Fibroblast of lung (primary cell): ENCODE measurements around the gene ANKRD17.

Experiments used
- EZH2 ChIP-seq: IDR thresholded peaks from 2 replicates; pipeline ENCODE4 v1.5.1; 2012; ENCODE audit warnings: low read length, control low read depth, mild to moderate bottlenecking; ENCODE audit errors: missing control alignments
- TF ChIP-seq, protein P1 (sequence below), 2 donors: IDR thresholded peaks in 1 of 2; conservative IDR thresholded peaks in 1 of 2; 1 replicate in 1 of 2; 2 replicates in 1 of 2; pipeline ENCODE4 v1.5.1; 2011 to 2012; ENCODE audit warnings: low read length in 2 of 2, control low read depth in 1 of 2, inconsistent platforms in 1 of 2, low read depth in 1 of 2, mild to moderate bottlenecking in 1 of 2

DNA sequence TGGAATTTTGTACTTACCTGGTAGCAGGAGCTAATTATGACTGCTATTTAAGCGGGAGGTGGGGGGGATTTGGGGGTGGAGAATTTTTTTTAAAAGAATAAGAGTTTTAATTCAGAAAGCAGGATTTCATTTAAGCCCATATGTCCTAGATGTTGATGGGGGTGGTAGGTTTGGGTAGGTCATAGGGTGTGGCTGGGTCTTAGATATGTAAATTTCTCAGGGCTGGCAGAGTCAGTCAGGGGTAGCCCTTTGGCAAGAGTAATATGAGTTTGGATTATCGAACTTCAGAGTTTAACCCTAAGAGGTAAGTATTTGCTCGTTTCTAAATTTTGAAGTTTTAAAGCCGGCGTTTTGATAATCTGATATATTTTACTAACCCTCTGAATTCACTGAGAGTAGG is 153.9 kb downstream of the ANKRD17 start:
- TF ChIP-seq, protein P1, sequence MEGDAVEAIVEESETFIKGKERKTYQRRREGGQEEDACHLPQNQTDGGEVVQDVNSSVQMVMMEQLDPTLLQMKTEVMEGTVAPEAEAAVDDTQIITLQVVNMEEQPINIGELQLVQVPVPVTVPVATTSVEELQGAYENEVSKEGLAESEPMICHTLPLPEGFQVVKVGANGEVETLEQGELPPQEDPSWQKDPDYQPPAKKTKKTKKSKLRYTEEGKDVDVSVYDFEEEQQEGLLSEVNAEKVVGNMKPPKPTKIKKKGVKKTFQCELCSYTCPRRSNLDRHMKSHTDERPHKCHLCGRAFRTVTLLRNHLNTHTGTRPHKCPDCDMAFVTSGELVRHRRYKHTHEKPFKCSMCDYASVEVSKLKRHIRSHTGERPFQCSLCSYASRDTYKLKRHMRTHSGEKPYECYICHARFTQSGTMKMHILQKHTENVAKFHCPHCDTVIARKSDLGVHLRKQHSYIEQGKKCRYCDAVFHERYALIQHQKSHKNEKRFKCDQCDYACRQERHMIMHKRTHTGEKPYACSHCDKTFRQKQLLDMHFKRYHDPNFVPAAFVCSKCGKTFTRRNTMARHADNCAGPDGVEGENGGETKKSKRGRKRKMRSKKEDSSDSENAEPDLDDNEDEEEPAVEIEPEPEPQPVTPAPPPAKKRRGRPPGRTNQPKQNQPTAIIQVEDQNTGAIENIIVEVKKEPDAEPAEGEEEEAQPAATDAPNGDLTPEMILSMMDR (conservative IDR thresholded peaks at IDR 0.05 in 1 of 2, IDR thresholded peaks at IDR 0.05 in 1 of 2; ENCODE audit: low read depth in 1 of 2, low read length in 2 of 2): no peak
- no peak for TF ChIP-seq EZH2
